KMS-11 (cell line): ENCODE results near the gene VAV3.

Experiments used
- H2AFZ ChIP-seq: fragments of 200-600 bp; sonication (generic); 2 replicates; pipeline ENCODE4 v1.6.1; 2016; ENCODE audit warnings: antibody characterized with exemption, mixed run types, low read depth
- H3K27ac ChIP-seq: fragments of 200-600 bp; sonication (generic); 2 replicates; pipeline ENCODE4 v1.6.1; 2016; ENCODE audit warnings: mild to moderate bottlenecking, mixed run types
- H3K27me3 ChIP-seq: fragments of 200-600 bp; sonication (generic); 2 replicates; pipeline ENCODE4 v1.6.1; 2017; ENCODE audit warnings: mild to moderate bottlenecking, low read depth, mixed run types, moderate library complexity; ENCODE audit not compliant: insufficient read depth
- H3K36me3 ChIP-seq: fragments of 200-600 bp; sonication (generic); 2 replicates; pipeline ENCODE4 v1.6.1; 2017; ENCODE audit warnings: mild to moderate bottlenecking, mixed run types; ENCODE audit not compliant: insufficient read depth
- H3K4me1 ChIP-seq: fragments of 200-600 bp; sonication (generic); 2 replicates; pipeline ENCODE4 v1.6.1; 2016; ENCODE audit warnings: mild to moderate bottlenecking, low read depth, mixed run types; ENCODE audit not compliant: poor library complexity, severe bottlenecking
- H3K4me2 ChIP-seq: fragments of 200-600 bp; sonication (generic); 2 replicates; pipeline ENCODE4 v1.7.0; 2016; ENCODE audit warnings: mild to moderate bottlenecking, mixed run types
- H3K4me3 ChIP-seq: fragments of 200-600 bp; sonication (generic); IDR thresholded peaks from 2 replicates; pipeline ENCODE4 v1.6.1; 2017; ENCODE audit warnings: low read depth, low read length, mixed read lengths; ENCODE audit not compliant: insufficient read depth
- H3K79me2 ChIP-seq: fragments of 200-600 bp; sonication (generic); 2 replicates; pipeline ENCODE4 v1.6.1; 2016; ENCODE audit warnings: low read depth, mixed run types; ENCODE audit not compliant: insufficient read depth
- H3K9ac ChIP-seq: fragments of 200-600 bp; sonication (generic); 2 replicates; pipeline ENCODE4 v1.6.1; 2016; ENCODE audit warnings: mild to moderate bottlenecking, mixed run types
- H4K20me1 ChIP-seq: fragments of 200-600 bp; sonication (generic); 2 replicates; pipeline ENCODE4 v1.6.1; 2016; ENCODE audit warnings: mild to moderate bottlenecking, mixed run types; ENCODE audit not compliant: insufficient read depth
- TF ChIP-seq, protein P1 (sequence below): fragments of 200-600 bp; sonication (generic); conservative IDR thresholded peaks from 2 replicates; pipeline ENCODE4 v1.6.1; 2017; ENCODE audit warnings: low read depth, mild to moderate bottlenecking, antibody characterized with exemption, low read length, moderate library complexity, mixed read lengths

The VAV3 gene

DNA sequence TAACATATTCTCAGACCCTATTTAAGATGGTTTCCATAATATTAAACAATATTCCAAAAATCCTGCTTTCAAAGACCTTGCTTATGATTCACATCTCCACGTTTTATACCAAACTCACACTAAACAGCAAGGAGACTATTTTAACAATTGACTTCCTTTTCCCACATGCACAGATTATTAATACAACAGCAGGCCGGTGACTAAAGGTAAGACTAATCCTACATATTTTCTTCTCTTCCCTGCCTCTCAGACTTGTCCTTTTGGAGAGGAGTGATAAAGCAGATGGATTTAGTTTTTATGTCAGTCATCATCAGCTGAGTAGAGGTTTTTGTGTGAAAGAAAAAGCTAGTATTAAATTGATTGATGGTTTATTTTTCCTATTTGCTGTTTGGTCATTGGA is 423.6 kb downstream of the VAV3 start:
- Histone ChIP-seq H3K9ac (no peak overlapping the region), H2AFZ (no peak overlapping the region), H3K79me2 (no peaks in the 10 kb centered on the region), H3K4me1 (no peaks in the 10 kb centered on the region), H3K36me3 (no peaks in the 10 kb centered on the region), H3K27me3 (no peaks in the 10 kb centered on the region), H3K4me3 (no peak overlapping the region), H3K27ac (no peak overlapping the region), H4K20me1 (no peaks in the 10 kb centered on the region), H3K4me2 (no peak overlapping the region)
- TF ChIP-seq, protein P1, sequence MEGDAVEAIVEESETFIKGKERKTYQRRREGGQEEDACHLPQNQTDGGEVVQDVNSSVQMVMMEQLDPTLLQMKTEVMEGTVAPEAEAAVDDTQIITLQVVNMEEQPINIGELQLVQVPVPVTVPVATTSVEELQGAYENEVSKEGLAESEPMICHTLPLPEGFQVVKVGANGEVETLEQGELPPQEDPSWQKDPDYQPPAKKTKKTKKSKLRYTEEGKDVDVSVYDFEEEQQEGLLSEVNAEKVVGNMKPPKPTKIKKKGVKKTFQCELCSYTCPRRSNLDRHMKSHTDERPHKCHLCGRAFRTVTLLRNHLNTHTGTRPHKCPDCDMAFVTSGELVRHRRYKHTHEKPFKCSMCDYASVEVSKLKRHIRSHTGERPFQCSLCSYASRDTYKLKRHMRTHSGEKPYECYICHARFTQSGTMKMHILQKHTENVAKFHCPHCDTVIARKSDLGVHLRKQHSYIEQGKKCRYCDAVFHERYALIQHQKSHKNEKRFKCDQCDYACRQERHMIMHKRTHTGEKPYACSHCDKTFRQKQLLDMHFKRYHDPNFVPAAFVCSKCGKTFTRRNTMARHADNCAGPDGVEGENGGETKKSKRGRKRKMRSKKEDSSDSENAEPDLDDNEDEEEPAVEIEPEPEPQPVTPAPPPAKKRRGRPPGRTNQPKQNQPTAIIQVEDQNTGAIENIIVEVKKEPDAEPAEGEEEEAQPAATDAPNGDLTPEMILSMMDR = no peak

DNA sequence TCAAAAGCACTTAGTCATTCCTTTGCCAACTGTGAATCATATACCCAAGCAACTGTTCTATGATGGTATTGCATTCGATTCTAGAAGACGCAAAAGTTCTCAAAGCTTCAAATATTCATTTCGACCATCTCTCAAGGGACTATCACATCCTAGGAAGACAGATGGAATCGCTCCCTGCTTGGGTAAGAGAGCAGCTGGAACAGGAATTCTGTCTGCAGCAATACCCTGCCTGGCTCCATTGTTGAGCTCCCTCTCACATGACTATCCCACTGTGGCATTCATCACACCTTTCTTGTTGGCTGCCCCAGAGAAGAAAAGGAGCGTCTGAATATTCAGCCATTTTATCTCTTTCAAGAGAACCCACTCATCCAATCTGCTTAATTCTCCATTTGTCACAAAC is 426.5 kb downstream of the VAV3 start:
- no peak overlapping the region for H3K4me3 ChIP-seq
- H3K4me1 ChIP-seq = no peaks in the 10 kb centered on the region
- H3K79me2 ChIP-seq = no peaks in the 10 kb centered on the region
- H3K4me2 ChIP-seq = no peak overlapping the region
- no peaks in the 10 kb centered on the region for H3K36me3 ChIP-seq
- TF ChIP-seq, protein P1 = no peak
- H3K27ac ChIP-seq = no peak overlapping the region
- H4K20me1 ChIP-seq = no peaks in the 10 kb centered on the region
- H2AFZ ChIP-seq = no peak overlapping the region
- no peaks in the 10 kb centered on the region for H3K27me3 ChIP-seq
- no peak overlapping the region for H3K9ac ChIP-seq

DNA sequence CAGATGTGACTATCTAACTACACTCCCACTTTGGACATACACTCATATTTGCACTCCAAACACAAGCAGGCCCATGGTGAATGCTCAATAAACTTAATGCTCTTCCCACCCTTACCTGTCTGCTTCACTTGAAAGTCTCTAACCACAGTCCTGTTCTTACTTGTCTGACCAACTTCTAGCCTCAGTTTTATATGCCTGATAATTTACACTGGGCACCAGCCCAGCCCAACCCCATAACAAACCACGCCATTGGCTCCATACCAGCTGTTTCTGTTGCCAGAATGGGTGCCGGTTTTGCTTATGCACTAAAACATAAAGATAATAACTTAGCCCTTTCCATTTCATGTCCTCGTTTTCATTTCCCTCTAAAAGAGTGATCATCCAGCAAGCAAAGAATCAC is 428.7 kb downstream of the VAV3 start:
- Histone ChIP-seq H2AFZ (no peak overlapping the region), H3K79me2 (no peaks in the 10 kb centered on the region), H3K4me2 (no peak overlapping the region), H3K4me3 (no peak overlapping the region), H3K36me3 (no peaks in the 10 kb centered on the region), H3K9ac (no peak overlapping the region), H3K27me3 (no peaks in the 10 kb centered on the region), H4K20me1 (no peaks in the 10 kb centered on the region), H3K4me1 (no peaks in the 10 kb centered on the region), H3K27ac (no peak overlapping the region)
- TF ChIP-seq, protein P1 = no peak

DNA sequence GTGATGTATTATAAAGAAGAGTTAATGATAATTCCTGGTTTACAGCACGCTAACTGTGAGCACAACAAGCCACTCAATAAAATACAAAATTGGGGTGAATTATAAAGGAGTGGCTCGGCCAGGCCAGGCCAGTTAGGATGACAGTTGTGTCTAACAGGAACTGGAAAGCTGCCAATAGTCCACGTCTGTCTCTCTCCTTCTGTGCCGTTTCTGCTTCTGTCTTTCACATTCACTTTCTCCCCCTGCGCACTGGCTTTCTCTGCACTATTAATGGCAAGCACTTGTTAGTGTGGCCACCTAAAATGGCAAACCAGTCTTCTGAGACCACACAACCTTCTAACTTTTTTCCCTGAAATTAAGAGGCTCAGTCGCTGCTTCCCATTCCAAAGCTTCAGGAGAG is 429.9 kb downstream of the VAV3 start:
- Histone ChIP-seq H3K9ac (no peak overlapping the region), H3K79me2 (no peaks in the 10 kb centered on the region)

More for the DNA sequence above, 429.9 kb downstream of the VAV3 start:
- H3K27ac ChIP-seq = no peak overlapping the region
- H4K20me1 ChIP-seq = no peaks in the 10 kb centered on the region
- H2AFZ ChIP-seq = no peak overlapping the region
- no peaks in the 10 kb centered on the region for H3K27me3 ChIP-seq
- H3K4me1 ChIP-seq = no peaks in the 10 kb centered on the region
- no peak overlapping the region for H3K4me2 ChIP-seq
- no peaks in the 10 kb centered on the region for H3K36me3 ChIP-seq
- no peak overlapping the region for H3K4me3 ChIP-seq
- TF ChIP-seq, protein P1 = no peak
